ENCODE measurements around the gene ADCY9.

Gene ADCY9

GRCh38 chr16:4071686-4072561 is 44.3 kb downstream of the ADCY9 start:
- no peak overlapping the region for H3K4me3 ChIP-seq (ENCODE audit: low read depth, low read length)
- H3K27ac ChIP-seq, result no peak overlapping the region
- no peaks in the 10 kb centered on the region for H3K4me1 ChIP-seq
- H2AFZ ChIP-seq, result no peak overlapping the region
- no peaks in the 10 kb centered on the region for H3K36me3 ChIP-seq (ENCODE audit: control insufficient read depth, insufficient read depth, low read length)
- no peak for TF ChIP-seq CTCF (IDR thresholded peaks at IDR 0.05)
- H3K79me2 ChIP-seq, result no peaks in the 10 kb centered on the region
- H3K4me2 ChIP-seq (ENCODE audit: low read length), result no peak overlapping the region
- H3K9ac ChIP-seq, result no peak overlapping the region
- no peaks in the 10 kb centered on the region for H3K9me3 ChIP-seq (ENCODE audit: control insufficient read depth, low read length)
- no peaks in the 10 kb centered on the region for H3K27me3 ChIP-seq (ENCODE audit: control insufficient read depth, insufficient read depth, low read length)

- TF ChIP-seq CTCF (IDR thresholded peaks at IDR 0.05), result no peak
- no peaks in the 10 kb centered on the region for H3K27me3 ChIP-seq (ENCODE audit: control insufficient read depth, insufficient read depth, low read length)
- no peak overlapping the region for H3K27ac ChIP-seq
- no peak overlapping the region for H3K4me3 ChIP-seq (ENCODE audit: low read depth, low read length)
- H3K9me3 ChIP-seq (ENCODE audit: control insufficient read depth, low read length), result no peaks in the 10 kb centered on the region
- no peaks in the 10 kb centered on the region for H3K36me3 ChIP-seq (ENCODE audit: control insufficient read depth, insufficient read depth, low read length)
- no peak overlapping the region for H2AFZ ChIP-seq
- no peak overlapping the region for H3K9ac ChIP-seq
- no peaks in the 10 kb centered on the region for H3K4me1 ChIP-seq
- no peaks in the 10 kb centered on the region for H3K79me2 ChIP-seq
- H3K4me2 ChIP-seq (ENCODE audit: low read length), result no peak overlapping the region
These were observed 45.3 kb downstream of the ADCY9 start for GRCh38 chr16:4070936-4071335.

GRCh38 chr16:4067262-4068001 is 48.8 kb downstream of the ADCY9 start:
- Histone ChIP-seq H3K9ac (no peak overlapping the region), H3K4me2 (ENCODE audit: low read length) (no peak overlapping the region), H3K36me3 (ENCODE audit: control insufficient read depth, insufficient read depth, low read length) (no peaks in the 10 kb centered on the region), H3K27me3 (ENCODE audit: control insufficient read depth, insufficient read depth, low read length) (no peaks in the 10 kb centered on the region), H3K27ac (no peak overlapping the region), H3K9me3 (ENCODE audit: control insufficient read depth, low read length) (no peaks in the 10 kb centered on the region), H2AFZ (no peak overlapping the region), H3K4me3 (ENCODE audit: low read depth, low read length) (no peak overlapping the region), H3K79me2 (no peaks in the 10 kb centered on the region), H3K4me1 (no peaks in the 10 kb centered on the region)
- no peak for TF ChIP-seq CTCF (IDR thresholded peaks at IDR 0.05)

GRCh38 chr16:4064950-4065352 is 51.3 kb downstream of the ADCY9 start:
- H3K79me2 ChIP-seq, result peaks cover 2% of the 10 kb centered on the region
- H3K4me3 ChIP-seq (ENCODE audit: low read depth, low read length), result no peak overlapping the region
- H3K4me1 ChIP-seq, result no peaks in the 10 kb centered on the region
- H2AFZ ChIP-seq, result no peak overlapping the region
- no peak overlapping the region for H3K4me2 ChIP-seq (ENCODE audit: low read length)
- no peaks in the 10 kb centered on the region for H3K27me3 ChIP-seq (ENCODE audit: control insufficient read depth, insufficient read depth, low read length)
- H3K36me3 ChIP-seq (ENCODE audit: control insufficient read depth, insufficient read depth, low read length), result no peaks in the 10 kb centered on the region
- TF ChIP-seq CTCF (IDR thresholded peaks at IDR 0.05), result no peak
- no peak overlapping the region for H3K27ac ChIP-seq
- no peak overlapping the region for H3K9ac ChIP-seq
- no peaks in the 10 kb centered on the region for H3K9me3 ChIP-seq (ENCODE audit: control insufficient read depth, low read length)
